HuH-7.5 (cell line): ENCODE measurements around the gene ARAP1.

Source experiments
- DNase-seq: peaks from one replicate; pipeline ENCODE4 v3.0.0; 2011; ENCODE audit warnings: low spot score

The ARAP1 gene

GRCh38 chr11:72657411-72658100, 94.7 kb downstream of the ARAP1 start:
- DNase-seq, result no peak

- no peak for DNase-seq
Measured at GRCh38 chr11:72655896-72656464, 96.2 kb downstream of the ARAP1 start.

- no peak for DNase-seq
Measured at GRCh38 chr11:72655014-72655413, 97.2 kb downstream of the ARAP1 start.

- no peak for DNase-seq
Measured at GRCh38 chr11:72653649-72654048, 98.6 kb downstream of the ARAP1 start.

GRCh38 chr11:72652873-72653630, 99.2 kb downstream of the ARAP1 start:
- DNase-seq, result no peak

GRCh38 chr11:72652133-72652532, 100.1 kb downstream of the ARAP1 start:
- DNase-seq, result no peak

GRCh38 chr11:72649215-72649976, 102.8 kb downstream of the ARAP1 start:
- no peak for DNase-seq

GRCh38 chr11:72648384-72649136, 103.6 kb downstream of the ARAP1 start:
- DNase-seq, result no peak

GRCh38 chr11:72647882-72648281, 104.3 kb downstream of the ARAP1 start:
- no peak for DNase-seq

GRCh38 chr11:72646472-72646871, 105.7 kb downstream of the ARAP1 start:
- no peak for DNase-seq

GRCh38 chr11:72646024-72646423, 106.2 kb downstream of the ARAP1 start:
- DNase-seq, result no peak

GRCh38 chr11:72643547-72643946, 108.7 kb downstream of the ARAP1 start:
- no peak for DNase-seq

GRCh38 chr11:72642884-72643522, 109.2 kb downstream of the ARAP1 start:
- peak; percentile 90 for DNase-seq

GRCh38 chr11:72642043-72642883, 109.9 kb downstream of the ARAP1 start:
- DNase-seq, result peak; percentile 71

GRCh38 chr11:72641522-72642042, 110.6 kb downstream of the ARAP1 start:
- DNase-seq, result no peak

GRCh38 chr11:72639502-72640375, 112.5 kb downstream of the ARAP1 start:
- no peak for DNase-seq

- DNase-seq, result no peak
Measured at GRCh38 chr11:72637926-72638325, 114.3 kb downstream of the ARAP1 start.

- DNase-seq, result no peak
Measured at GRCh38 chr11:72637198-72637597, 115.0 kb downstream of the ARAP1 start.

- no peak for DNase-seq
Measured at GRCh38 chr11:72636376-72636775, 115.8 kb downstream of the ARAP1 start.
